GM19351 (cell line): Measurements from ENCODE around the gene WDR54.

ENCODE experiments used
- ATAC-seq: cut with Tn5 transposase; IDR thresholded peaks from one replicate; pipeline ENCODE4 v1.9.1; 2021; ENCODE audit warnings: mild to moderate bottlenecking, moderate library complexity; ENCODE audit not compliant: unreplicated experiment

Gene WDR54, protein sequence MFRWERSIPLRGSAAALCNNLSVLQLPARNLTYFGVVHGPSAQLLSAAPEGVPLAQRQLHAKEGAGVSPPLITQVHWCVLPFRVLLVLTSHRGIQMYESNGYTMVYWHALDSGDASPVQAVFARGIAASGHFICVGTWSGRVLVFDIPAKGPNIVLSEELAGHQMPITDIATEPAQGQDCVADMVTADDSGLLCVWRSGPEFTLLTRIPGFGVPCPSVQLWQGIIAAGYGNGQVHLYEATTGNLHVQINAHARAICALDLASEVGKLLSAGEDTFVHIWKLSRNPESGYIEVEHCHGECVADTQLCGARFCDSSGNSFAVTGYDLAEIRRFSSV

DNA sequence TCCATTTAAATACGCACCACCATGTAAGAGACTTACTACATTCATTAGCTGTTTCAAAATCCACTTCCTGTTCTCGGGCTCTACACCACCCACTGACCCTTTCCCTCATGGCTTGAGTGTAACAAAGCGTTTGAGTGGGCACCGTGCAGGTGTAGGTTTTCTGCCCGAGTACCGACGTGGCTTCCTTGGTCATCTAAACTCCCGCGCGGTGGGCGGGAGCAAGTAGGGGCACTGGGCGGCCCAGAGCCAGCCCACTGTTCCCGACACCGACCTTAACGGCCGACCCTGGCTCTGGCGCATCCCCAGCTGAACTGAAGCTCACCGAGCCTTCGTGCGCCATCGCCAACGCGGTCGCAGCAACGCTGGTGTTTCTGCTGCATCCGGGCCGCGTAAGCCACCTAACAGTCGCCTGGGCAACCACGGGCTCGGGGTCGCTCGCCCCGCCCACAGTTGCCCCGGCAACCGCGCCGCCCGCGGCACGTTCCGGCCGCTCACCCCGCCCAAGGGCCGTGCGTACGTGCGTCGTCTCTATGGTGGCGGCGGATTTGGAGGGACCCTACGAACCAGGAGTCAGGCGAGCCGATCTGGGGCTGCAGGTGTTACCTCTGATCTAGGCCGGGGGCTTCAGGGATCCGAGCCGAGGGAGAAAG lies at the start of gene WDR54, which contains the start of gene C2orf81:
TSS of gene WDR54 (plus strand) at position 510 of the 650 bp plus-strand sequence. CDS start 424 bp downstream, outside the sequence.
TSS of gene C2orf81 (minus strand) at position 399 of the 650 bp plus-strand sequence. CDS start at position 340, 59 bp downstream.
- ATAC-seq: peak; percentile 86

DNA sequence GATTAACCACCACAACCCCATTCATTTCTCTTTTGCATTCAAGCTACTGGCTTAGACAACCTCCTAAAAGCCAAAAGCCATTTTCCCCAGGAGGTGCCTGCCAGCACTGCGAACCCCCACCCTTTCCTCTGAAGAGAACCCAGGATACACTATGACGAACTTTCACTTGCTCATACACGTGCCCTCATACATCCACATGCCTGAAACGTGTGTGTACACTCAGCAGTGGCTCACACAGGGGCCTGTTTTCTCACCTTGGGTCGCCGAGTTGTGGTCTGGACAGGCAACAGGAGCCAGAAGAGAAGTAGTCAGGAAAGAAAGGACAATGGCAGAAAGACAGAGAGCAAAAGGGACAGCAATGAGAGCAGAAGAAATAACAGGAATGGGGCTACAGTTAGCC lies 48.9 kb upstream of the WDR54 start:
- ATAC-seq: no peak

DNA sequence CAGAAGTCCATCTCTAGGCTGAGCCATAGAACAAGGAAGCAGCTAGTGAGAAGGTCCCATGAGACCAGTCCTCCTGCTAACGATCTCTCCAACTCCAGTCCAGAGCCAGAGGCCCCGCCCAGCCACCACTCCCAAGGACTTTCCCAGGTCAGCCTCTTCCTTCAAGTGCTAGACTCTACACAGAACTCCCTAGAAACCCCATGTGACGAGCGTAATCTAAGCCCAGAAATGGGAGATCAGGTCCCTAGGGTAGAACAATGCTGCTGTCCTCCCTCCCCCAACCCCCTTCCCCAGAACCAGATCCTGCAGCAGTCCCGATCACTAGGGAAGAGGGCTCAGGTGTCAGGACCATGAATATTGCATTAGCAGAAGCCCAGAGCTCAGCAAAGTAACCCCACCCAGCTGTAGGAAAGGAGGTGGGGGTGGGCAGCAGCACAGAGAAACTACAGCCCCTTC lies 48.3 kb upstream of the WDR54 start:
- no peak for ATAC-seq

DNA sequence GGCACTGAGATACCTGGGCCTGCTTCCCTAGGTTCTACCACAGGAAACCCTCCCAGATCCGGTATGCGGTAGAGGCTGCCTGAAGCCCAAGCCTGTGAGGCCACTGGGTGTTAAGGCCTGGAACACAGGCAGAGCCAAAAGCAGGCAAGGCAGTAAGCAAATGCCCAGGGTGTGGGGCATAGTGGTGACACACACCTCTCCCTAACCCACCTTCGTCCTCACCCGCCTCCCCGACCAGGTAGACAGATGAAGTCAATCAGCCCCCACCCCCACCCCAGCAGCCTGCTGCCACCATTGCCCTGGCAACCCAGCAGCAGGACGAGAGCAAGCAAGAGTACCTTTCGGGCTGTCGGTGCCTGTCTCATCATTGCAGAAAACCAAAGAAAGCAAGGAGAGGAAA lies 47.5 kb upstream of the WDR54 start:
- no peak for ATAC-seq

DNA sequence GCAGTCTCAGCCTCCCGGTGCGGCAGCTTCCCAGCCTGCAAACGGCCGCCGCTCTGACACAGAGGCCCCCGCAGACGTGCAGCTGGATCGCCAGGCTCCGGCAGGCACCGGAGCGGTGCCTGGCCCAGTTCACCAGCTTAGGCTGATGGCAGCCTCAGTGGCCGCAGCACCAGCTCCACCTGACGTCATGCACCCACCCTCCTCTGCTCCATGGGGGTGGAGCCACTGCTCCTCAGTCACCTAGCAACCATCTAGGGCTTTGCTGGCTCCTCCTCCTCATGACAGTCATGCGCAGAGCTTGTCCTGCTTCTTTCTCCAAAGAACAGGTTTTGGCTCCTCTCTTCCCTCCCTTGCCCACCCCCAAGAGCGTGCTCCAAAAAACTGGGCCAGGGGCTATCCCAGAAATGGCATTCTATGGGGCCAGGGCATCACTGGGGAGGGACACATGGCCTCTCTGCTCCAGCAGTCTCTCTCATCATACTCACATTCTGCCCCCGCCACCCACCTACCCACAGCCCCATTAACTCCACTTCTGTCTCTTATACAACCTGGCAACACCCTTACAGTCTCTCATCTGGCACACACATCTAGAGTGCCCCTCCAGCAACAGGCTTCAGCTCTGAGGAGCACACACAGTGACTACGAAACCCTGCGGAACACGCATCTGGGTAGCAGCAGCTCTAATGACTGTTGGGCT lies 46.9 kb upstream of the WDR54 start:
- ATAC-seq: no peak

DNA sequence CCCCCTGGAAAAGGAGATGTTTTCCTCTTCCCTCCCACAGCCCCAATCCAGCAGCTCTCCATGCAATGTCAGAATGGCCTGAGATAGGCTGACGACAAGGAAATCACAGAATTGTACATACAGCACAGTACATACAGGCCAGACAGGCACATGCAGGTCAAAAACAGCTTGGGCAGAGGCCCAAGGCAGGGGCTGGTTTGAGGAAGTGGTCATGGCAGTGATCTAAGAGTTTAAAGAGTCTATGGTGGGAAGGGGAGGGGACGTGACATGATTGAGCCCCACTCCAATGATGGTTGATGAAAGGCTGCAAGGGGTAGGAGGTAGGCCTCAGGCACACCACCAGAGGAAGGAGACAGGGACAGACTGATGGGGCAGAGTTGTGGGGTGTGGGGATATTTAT lies 45.7 kb upstream of the WDR54 start:
- ATAC-seq: no peak

DNA sequence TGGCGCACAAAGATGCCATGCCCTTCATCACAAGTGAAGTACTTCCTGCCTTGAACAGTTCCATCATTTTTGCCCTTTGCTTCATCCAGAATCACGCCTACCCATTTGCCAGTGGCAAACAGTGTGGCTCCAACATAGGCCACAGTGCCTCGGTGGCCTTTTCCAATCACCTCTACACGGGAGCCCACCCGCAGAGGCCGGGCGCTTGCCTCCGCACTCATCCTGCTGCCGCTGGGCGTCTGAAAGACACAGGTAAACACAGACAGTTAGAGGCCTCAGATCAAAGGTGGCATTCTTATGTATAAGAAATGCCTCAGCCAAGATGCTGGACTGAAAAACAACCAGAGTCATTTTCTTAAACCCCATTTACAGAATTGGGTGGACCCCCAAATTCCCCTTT lies 43.5 kb upstream of the WDR54 start:
- ATAC-seq: no peak

DNA sequence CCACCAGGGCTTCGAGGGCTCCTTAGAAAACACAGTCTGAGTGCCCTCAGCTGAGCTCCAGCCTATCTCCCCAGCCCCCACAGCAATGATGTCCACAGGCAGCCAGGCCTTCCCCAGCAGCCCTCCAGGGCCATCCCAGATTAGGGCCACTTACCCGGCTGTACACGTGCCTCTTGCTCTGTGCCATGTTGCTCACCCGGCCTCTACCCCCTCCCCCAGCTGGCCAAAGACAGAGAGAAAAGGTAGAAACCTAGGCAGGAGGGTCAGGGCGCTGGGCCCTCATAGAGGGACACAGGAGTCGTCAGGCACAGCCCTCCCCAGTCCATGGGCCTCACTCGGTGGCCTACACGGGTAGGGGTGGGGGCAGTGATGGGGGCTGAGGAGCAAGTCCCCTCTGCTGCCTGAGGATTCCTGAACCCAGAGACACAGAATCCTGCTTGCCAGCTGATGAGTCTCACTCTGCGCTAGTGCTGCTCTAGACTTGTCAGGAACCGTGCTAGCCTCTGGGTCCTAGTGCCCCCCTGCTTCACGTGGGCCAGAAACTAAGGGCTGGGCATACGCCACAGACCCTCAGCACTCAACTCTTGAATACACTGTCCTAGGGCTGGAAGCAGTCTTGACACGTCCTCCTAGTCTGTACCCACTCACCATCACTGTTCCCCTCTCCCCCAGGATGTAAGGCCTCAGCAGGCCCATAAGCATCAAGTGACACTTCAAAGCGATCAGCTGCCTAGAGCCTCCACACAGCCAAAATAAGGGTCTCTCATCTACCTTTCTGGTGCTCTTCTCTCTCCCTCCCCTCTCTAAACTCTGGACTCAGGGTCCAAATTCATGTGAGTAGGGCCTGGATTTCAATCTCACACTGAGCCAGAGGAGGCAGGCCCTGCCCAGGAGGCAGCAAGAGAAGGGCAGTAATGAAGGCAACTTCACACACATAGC lies 41.4 kb upstream of the WDR54 start, which contains the start of gene DCTN1:
TSS of gene DCTN1 (minus strand) at position 461 of the 939 bp plus-strand sequence. CDS start at position 187, 274 bp downstream.
- ATAC-seq: no peak

DNA sequence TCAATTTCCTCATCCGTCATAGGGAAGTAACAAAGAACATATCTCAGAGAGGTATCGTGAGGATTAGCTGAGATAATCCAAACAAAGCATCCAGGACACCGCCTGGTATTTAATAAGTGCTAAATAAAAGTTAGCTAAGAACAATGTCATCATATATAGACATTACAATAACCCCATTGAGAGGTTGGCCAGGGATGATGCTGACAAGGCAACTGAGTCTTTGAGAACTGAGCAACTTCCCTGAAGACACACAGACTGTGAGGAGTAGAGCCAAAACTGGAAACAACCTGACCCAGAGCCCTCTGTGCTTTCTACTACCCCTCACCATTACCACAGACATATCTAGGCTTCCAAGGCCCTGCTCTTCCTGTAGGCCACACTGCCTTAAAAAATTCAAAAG lies 39.8 kb upstream of the WDR54 start:
- no peak for ATAC-seq

DNA sequence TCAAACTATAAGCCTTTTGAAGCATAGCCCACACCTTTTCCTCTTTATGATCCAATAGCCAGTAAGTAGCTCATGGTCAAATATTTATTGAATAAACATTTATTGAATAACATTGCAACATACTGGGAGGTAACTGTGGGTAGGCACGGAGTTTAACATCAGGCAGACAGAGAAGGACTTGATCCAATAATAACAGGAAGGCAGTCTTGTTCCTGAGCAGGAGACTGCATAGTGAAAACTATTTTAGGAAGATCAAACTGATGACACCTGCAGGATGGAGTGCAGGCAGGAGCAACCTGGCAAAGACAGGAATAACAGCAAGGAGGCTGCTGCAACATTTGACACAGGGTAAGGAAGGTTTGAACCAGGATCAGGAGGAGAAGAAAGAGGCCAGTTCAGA lies 38.3 kb upstream of the WDR54 start:
- ATAC-seq: no peak

DNA sequence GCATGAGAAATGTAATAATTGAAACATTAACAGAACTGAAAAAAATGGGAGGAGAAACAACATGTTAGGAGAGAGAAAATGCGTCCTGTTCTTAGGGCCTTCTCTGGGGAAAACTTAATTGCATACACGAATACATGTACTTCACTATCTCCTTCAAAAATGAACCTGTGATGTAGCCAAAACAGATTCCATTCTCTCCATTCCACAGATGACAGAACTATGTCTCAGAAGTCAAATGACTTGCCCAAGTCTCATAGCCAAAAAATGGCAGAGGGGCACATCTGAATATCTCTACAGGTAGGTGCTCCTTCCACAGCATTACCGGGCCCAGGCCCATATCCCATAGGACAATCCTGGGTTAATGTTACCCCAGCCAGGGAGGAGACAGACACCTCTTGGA lies 37.5 kb upstream of the WDR54 start:
- no peak for ATAC-seq

DNA sequence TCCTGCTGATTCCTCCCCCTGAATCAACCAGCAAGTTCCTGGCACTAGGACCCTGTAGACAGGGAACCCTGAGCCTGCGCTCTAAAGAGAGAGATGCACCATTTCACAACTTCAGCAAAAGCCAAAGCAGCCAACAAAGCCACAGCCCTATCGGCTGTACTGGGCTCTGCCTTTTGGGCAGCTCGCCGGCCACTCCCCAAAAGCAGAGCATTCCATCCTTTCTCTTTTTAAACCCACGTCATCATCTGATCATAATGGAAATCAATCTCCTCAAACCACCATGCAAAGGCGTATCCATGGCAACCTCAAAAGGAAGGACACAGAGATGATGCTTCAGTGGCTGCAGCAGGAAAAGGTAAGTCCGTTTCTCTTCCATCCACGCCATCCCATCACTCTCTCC lies 36.1 kb upstream of the WDR54 start:
- no peak for ATAC-seq

DNA sequence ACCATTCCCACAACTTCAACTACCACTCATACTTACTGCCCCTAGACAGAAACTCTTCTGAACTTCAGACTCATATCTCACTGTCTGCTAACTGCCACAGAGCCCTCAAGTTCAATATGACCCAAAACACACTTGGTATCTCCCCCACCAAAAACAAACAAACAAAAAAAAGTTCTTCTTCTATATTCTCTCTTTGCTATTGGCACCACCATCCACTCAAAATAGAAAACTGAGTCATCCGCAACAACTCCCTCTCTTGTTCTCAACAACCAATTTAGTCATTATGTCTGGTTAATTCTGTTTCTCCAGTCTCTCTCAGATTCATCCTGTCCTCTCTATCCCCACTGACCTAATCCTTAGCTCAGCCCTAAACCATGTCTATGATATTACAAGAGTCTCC lies 34.2 kb upstream of the WDR54 start:
- no peak for ATAC-seq

DNA sequence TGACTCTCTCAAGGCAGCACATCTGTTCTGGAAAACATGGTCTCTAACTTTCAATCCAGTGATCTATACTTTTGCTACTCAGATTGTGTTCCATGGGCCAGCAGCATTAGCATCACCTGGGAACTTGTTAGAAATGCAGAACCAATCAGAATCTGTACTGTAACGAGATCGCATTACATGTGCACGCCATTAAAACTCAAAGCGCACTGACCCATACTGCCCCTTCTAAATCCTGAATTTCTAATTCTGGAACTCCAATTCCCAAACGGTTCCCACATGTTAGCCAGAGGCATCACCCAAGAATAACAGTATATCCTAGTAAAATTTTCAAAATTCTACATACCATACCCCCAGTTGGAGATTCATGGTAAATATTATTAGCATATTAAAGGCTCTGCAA lies 30.9 kb upstream of the WDR54 start:
- ATAC-seq: no peak

DNA sequence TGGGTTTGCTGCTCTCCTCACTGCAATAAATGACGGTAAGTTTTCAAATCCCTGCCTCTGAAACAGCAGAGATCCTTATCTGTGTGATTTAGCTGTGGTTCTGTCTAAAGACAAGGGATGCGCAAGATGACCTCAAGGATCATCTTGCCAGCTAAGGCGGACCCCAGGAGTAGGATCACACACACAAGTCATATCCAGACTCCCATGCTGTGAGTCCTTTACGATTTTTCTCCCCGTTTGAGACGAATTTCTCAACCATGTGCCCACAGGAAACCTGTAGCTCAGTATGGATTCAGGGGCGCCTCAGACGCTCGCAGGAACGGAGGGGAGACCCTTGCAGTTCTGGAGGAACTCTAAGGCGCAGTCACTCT lies 30.3 kb upstream of the WDR54 start:
- peak; percentile 12 for ATAC-seq

DNA sequence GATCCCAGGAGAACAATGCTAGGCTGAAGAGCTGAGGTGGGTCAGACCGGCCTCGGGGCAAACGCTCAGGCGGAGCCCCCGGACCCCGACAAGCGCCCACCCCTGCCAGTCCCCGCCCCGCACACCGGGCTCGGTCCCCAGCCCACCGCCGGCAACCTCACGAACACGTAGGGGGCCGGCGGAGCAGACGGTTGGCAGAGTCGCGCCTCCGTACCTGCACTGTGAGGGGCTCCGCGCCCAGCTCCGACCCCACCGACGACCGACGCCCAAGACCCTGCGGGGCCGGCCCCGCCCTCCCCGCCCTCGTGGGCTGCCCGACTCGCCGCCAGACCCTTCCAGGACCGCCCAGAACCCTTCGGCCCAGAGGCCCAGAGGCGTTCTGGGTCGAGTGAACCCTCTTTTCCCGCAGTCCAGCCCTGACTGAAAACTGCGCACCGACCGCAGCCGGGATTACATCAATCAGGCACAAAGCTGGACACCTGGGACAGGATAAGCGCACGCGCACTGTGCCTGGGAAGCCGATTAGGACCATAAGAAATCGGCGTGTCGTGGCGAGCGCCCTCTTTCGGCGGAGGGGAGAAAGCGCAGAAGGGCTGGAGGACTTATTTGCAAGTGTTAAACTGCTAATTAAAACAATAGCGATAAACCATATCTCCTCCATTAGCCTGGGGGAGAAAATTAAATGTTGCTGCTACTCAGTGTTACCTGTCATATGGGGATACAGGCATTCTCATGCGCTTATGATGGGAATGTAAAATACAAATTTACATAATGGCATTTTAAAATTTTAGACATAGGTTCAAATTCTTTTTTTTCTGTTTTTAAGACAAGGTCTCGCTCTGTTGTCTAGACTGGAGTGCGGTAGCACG lies 29.7 kb upstream of the WDR54 start:
- peak; percentile 71 for ATAC-seq

DNA sequence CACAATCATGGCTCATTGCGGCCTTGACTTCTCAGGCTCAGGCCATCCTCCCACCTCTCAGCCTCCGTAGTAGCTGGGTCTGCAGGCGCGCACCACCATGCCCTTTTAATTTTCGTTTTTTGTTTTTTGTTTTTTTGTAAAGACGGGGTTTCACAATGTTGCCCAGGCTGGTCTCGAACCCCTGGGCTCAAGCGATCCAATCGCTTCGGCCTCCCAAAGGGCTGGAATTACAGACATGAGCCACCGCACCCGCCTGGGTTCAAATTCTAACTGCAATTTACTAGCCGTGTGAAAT lies 29.1 kb upstream of the WDR54 start:
- no peak for ATAC-seq

DNA sequence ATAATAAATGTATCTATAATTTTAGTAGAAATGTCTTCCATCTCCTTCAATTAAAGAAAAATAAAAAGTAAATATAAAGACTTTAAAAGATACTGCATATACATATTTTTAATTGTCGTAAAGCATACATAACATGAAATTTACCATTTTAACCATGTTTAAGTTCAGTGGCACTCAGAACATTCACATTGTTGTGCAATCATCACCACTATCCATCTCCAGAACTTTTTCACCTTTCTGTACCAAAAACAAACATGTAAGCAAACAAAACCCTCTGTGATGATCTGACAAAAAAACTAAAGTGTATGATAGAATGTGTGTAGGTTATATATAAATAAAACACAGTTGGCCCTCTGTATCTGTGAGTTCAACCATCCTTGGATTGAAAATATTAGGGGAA lies 28.0 kb upstream of the WDR54 start:
- no peak for ATAC-seq

DNA sequence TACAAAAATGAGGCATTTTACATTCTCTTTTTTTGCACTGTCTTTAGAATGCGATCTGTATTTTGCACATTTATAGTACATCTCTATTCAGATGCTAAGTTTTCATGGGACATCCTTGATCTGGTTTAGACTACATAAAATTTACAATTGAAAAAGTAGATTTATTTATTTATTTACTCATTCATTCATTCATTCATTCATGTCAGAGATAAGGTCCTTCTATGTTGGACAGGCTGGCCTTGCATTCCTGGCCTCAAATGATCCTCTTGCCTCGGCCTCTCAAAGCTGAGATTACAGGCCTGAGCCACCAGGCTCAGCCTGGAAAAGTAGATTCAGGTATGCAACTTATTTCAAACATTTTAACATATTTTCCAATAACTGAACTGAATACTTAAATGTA lies 25.4 kb upstream of the WDR54 start:
- no peak for ATAC-seq

DNA sequence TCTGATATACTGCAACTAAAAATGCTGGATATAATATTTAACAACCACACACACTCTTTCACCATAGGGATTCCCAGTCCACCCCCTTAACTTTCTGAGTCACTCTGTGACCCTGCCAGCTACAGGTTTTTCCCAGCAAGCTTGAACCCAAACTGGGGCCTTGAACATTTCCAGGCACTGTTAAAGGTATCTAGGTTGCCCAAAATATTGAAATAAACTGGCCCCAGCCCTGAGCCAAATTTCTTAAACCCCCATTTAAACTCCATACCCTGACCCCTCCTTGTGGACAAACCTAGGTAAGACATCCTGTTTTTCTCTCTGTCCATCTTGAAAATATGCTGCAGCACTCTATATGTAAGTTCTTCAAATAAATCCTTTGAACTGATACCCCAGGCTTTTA lies 21.7 kb upstream of the WDR54 start:
- ATAC-seq: peak; percentile 64
